ENCODE data around the gene UQCR10. TPM values are rescaled to one million over a fixed set of nuclear protein-coding genes. Genes with fewer than 3 reads are reported as not detected.

Gene UQCR10
- 100 to 1,000 TPM in 1 of 2 donors, 10 to 100 TPM in 1; 92.8 to 124 TPM for total RNA-seq

DNA sequence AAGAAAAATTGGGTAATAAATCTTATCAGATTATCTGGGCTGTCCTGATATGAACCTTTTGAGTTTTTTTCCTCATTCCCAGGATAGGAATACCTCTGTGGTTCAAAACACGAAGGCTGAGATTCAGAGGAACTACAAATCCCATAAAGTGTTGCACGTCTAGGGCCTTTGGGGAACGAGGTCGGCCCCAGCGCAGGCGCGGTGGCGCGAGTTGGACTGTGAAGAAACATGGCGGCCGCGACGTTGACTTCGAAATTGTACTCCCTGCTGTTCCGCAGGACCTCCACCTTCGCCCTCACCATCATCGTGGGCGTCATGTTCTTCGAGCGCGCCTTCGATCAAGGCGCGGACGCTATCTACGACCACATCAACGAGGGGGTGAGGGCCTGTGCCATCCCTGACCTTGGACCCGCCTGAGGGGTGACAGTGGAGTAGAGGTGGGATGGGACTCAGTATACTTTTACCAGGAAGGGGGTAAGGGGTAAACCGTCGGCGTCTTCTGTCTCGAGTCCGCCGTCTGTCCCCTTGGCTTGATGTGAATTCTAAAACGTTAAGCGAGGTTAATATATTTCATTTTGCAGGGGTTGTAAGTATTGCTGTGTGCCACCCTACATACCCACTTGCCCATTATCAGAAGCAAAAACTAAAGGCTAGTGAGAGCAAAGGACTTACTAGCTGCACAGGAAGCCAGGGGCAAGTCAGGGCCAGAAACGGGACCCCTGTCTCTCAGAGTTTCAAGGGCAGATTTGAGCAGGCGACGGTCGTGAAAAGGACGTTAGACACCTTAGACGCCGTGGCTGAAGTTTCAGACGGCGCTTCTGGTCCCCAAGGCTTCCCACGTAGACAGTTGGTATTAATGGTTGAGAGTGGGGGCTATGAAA, at the start of gene UQCR10:
UQCR10 (plus strand) TSS at position 199 of the 881 bp plus-strand sequence; CDS start at position 229, 30 bp downstream.
- TF ChIP-seq, protein P1, sequence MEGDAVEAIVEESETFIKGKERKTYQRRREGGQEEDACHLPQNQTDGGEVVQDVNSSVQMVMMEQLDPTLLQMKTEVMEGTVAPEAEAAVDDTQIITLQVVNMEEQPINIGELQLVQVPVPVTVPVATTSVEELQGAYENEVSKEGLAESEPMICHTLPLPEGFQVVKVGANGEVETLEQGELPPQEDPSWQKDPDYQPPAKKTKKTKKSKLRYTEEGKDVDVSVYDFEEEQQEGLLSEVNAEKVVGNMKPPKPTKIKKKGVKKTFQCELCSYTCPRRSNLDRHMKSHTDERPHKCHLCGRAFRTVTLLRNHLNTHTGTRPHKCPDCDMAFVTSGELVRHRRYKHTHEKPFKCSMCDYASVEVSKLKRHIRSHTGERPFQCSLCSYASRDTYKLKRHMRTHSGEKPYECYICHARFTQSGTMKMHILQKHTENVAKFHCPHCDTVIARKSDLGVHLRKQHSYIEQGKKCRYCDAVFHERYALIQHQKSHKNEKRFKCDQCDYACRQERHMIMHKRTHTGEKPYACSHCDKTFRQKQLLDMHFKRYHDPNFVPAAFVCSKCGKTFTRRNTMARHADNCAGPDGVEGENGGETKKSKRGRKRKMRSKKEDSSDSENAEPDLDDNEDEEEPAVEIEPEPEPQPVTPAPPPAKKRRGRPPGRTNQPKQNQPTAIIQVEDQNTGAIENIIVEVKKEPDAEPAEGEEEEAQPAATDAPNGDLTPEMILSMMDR (IDR thresholded peaks at IDR 0.05), result no peak
- TF ChIP-seq POLR2A (IDR thresholded peaks at IDR 0.05), result peak; percentile 62
- TF ChIP-seq POLR2AphosphoS5 (IDR thresholded peaks at IDR 0.05), result peak; percentile 60
- peaks cover 11% of the 10 kb centered on the region for H3K4me1 ChIP-seq (replicated peaks)
- peak within 1 kb of the TSS; percentile 54 to 78 for H3K4me3 ChIP-seq
- no peaks in the 10 kb centered on the region for H3K9me3 ChIP-seq
- intact Hi-C loops (cut with DNase I), result loop anchor here (10.0 kb wide), 1 partner anchor 117 kb away; the partner anchor contains the start of gene MTMR3
- 12% methylated on average over 46 of the region's 46 CpGs for WGBS
- peaks cover 4 to 6% of the 10 kb centered on the region in 2 donors for H3K36me3 ChIP-seq
- DNase-seq (ENCODE audit: low spot score), result peak; percentile 89
- H3K27ac ChIP-seq, result peak within 1 kb of the TSS; percentile 80 to 83
- H3K27me3 ChIP-seq (replicated peaks; ENCODE audit: insufficient read depth), result no peaks in the 10 kb centered on the region

GRCh38 chr22:29717789-29718188, 49.4 kb upstream of the UQCR10 start:
- TF ChIP-seq, protein P1 (IDR thresholded peaks at IDR 0.05), result no peak
- TF ChIP-seq POLR2A (IDR thresholded peaks at IDR 0.05), result no peak
- TF ChIP-seq POLR2AphosphoS5 (IDR thresholded peaks at IDR 0.05), result no peak
- Histone ChIP-seq H3K9me3 (no peaks in the 10 kb centered on the region), H3K27ac (no peak overlapping the region), H3K27me3 (replicated peaks; ENCODE audit: insufficient read depth) (peaks cover 9% of the 10 kb centered on the region), H3K4me1 (replicated peaks) (peaks cover 7% of the 10 kb centered on the region), H3K4me3 (no peak overlapping the region), H3K36me3 (no peaks in the 10 kb centered on the region)
- intact Hi-C loops (cut with DNase I), result no loop called here
- DNase-seq (ENCODE audit: low spot score), result no peak
- WGBS, result 47% methylated on average over 11 of the region's 11 CpGs

DNA sequence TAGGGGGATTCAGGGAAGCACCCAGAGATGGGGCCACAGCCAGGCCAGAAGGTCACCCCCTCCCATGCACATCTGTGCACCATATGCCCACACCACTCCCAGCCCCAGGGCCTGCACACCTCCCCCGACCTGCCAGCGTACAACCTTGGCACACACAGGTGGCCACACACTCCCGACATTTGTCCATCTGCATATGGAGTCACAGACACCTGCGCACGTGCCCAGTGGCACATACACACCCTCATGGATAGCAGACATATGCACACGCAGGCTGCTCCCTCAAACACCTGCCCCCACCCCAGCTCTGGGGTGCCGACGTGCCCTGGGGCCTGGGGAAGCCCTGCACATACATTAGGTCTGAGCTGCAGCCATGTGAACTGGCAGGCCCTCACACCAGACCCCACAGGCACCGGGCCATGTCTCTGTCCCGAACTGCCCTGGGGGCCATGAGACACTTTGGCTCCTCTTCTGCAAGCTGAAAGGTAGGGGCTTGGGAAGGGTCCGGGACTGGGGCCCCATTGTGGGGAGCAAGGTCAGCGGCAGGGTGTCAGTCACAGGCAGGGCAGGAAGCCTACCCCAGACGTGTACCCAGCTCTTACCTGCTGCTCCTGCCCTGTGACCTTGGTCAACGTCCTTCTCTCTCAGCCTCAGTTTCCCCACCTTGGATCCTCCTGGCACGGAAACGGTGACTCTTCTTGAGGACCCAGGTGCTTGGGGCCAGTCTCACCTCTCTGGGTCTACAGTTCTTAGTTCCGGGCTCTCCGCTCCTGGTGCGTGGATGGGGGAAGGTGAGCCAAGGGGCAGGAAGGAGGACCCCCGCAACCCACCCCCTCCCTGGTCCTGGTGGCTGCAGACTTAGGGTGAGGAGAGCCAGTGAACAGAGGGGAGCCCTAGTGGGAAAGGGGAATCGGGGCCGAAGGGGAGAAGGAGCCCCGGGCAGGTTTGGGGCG, 47.9 kb upstream of the UQCR10 start:
- intact Hi-C loops (cut with DNase I), result loop anchor here (1.0 kb wide), 1 partner anchor 16 kb away; no protein-coding TSS in a partner anchor
- H3K9me3 ChIP-seq, result no peaks in the 10 kb centered on the region
- DNase-seq (ENCODE audit: low spot score), result no peak
- peaks cover 7% of the 10 kb centered on the region for H3K4me1 ChIP-seq (replicated peaks)
- TF ChIP-seq POLR2AphosphoS5 (IDR thresholded peaks at IDR 0.05), result no peak
- TF ChIP-seq, protein P1 (IDR thresholded peaks at IDR 0.05), result no peak
- H3K27ac ChIP-seq, result no peak overlapping the region
- peaks cover 9% of the 10 kb centered on the region for H3K27me3 ChIP-seq (replicated peaks; ENCODE audit: insufficient read depth)
- no peaks in the 10 kb centered on the region for H3K36me3 ChIP-seq
- WGBS, result 52% methylated on average over 24 of the region's 24 CpGs
- peak overlapping the region in 1 of 2 donors; percentile 13 for H3K4me3 ChIP-seq

DNA sequence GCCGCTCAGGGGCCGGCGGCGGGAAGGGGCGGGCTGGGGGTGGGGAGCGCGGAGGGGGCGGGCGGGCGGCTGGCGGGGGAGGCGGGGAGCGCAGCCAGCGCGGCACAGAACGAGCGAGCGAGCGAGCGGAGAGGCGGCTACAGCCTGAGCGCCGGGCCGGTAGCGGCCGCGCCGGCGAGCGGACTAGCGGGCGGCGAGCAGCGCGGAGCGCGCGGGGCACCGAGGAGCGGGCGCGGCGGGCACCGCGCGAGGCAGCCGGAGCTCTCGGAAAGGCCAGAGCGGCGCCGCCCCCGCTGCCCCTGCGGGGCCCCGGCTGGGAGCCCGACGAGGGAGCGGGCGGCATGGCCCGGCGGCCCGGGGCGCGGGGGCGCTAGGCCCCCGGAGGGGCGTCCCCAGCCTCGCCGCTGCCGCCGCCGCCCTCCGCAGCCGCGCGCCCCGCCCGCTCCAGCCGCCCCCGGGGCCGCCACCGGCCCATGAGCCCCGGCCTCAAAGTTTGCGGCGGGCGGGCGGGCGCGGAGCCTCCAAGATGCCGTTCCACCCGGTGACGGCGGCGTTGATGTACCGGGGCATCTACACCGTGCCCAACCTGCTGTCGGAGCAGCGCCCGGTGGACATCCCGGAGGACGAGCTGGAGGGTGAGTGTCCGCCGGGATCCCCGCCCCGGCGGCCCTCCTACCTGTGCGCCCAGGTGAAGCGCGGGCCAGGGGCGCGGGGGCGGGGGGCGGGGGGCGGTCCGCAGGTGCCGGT, 47.1 kb upstream of the UQCR10 start, which contains the start of gene CABP7:
CABP7 (plus strand) TSS at position 105 of the 747 bp plus-strand sequence; CDS start at position 527, 422 bp downstream.
- DNase-seq (ENCODE audit: low spot score), result no peak
- Histone ChIP-seq H3K27me3 (replicated peaks; ENCODE audit: insufficient read depth) (peaks cover 9% of the 10 kb centered on the region), H3K27ac (no peak within 1 kb of the TSS), H3K36me3 (no peaks in the 10 kb centered on the region), H3K4me1 (replicated peaks) (peaks cover 7% of the 10 kb centered on the region), H3K4me3 (peak within 1 kb of the TSS; percentile 5 to 25), H3K9me3 (no peaks in the 10 kb centered on the region)
- intact Hi-C loops (cut with DNase I), result loop anchor here (1.0 kb wide), 1 partner anchor 15 kb away; no protein-coding TSS in a partner anchor
- under 1% methylated on average over 48 of the region's 115 CpGs for WGBS
- TF ChIP-seq, protein P1 (IDR thresholded peaks at IDR 0.05), result no peak
- no peak for TF ChIP-seq POLR2A (IDR thresholded peaks at IDR 0.05)
- no peak for TF ChIP-seq POLR2AphosphoS5 (IDR thresholded peaks at IDR 0.05)
